ENCODE results near the gene CHD6. TPM values are rescaled to one million over a fixed set of nuclear protein-coding genes. Genes with fewer than 3 reads are reported as not detected.
A peak's percentile ranks its signal among the peaks of the same experiment; 100 is the strongest.
"Not testable (repeated sequence)": the region's sequence is repeated elsewhere in the genome, so short reads cannot be mapped to it uniquely, and the experiment has no call there.

CHD6 gene
- total and polyA plus RNA-seq, 2 of the 13 experiments (the other 11 are each of a cell fraction or from before 2014, with no cell fraction given): 14.4 to 52.0 TPM

DNA sequence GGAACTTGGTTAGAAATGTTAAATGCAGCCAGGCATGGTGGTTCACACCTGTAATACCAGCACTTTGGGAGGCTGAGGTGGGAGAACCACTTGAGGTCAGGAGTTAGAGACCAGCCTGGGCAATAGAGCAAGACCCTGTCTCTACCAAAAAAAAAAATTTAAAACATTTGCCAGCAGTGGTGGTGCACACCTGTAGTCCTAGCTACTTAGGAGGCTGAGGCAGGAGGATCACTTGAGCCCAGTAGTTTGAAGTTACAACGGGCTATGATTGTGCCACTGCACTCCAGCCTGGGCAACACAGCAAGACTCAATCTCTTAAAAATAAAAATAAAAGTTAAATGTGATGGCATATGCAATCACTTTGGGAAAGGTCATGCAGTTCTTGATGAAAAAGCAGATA is 82.6 kb downstream of the CHD6 start:
- H2AFZ ChIP-seq (ENCODE audit: low read length); H3K4me2 ChIP-seq (ENCODE audit: low read depth, low read length); H3K4me3 ChIP-seq (replicated peaks in 1 of 3; ENCODE audit: insufficient read depth in 1 of 3, low read depth in 2 of 3, low read length in 3 of 3); FAIRE-seq; POLR2A ChIA-PET; H3K27me3 ChIP-seq (ENCODE audit: control insufficient read depth in 1 of 2, insufficient read depth in 2 of 2, low read length in 2 of 2); CTCF ChIA-PET (ENCODE audit: low intra/inter-chr PET ratio, low total read pairs); ATAC-seq; in situ Hi-C loops (cut with HindIII; ENCODE audit: extremely low pct_ligation_motif_present, low pct_unique_long_range_greater_than_20kb); DNase-seq (ENCODE audit: low spot score); H3K9me3 ChIP-seq (ENCODE audit: low read length); H3K27ac ChIP-seq (ENCODE audit: extremely low read length, insufficient read depth, low read length); BruUV-seq (replicated peaks); H3K9ac ChIP-seq (ENCODE audit: insufficient read depth, low read depth, low read length): not testable (repeated sequence)
- H3K4me1 ChIP-seq (ENCODE audit: insufficient read depth, low read length): peaks cover 79% of the 10 kb centered on the region
- intact Hi-C loops (cut with micrococcal nuclease; ENCODE audit: unreplicated experiment): loop anchor here (5.0 kb wide), 1 partner anchor 157 kb away; no protein-coding TSS in a partner anchor
- H4K20me1 ChIP-seq (ENCODE audit: insufficient read depth, low read length): peaks cover 11% of the 10 kb centered on the region; the same call in 1 of the 2 replicates
- 95% methylated on average over 1 of the region's 1 CpG for WGBS (ENCODE audit: low lambda C conversion rate)
- peaks cover 5 to 24% of the 10 kb centered on the region in 2 experiments for H3K36me3 ChIP-seq (replicated peaks in 1 of 2; ENCODE audit: control insufficient read depth in 1 of 2, insufficient read depth in 2 of 2, low read length in 2 of 2)
- TF ChIP-seq ZNF770 (CRISPR knock-in tag; IDR thresholded peaks at IDR 0.05) (peak; percentile 51), ZNF121 (CRISPR knock-in tag; IDR thresholded peaks at IDR 0.05) (peak; percentile 89), ZFP90 (CRISPR knock-in tag; IDR thresholded peaks at IDR 0.05; ENCODE audit: borderline replicate concordance) (peak; percentile 99)
- peaks cover 55% of the 10 kb centered on the region for H3K79me2 ChIP-seq (ENCODE audit: insufficient read depth, low read length)

DNA sequence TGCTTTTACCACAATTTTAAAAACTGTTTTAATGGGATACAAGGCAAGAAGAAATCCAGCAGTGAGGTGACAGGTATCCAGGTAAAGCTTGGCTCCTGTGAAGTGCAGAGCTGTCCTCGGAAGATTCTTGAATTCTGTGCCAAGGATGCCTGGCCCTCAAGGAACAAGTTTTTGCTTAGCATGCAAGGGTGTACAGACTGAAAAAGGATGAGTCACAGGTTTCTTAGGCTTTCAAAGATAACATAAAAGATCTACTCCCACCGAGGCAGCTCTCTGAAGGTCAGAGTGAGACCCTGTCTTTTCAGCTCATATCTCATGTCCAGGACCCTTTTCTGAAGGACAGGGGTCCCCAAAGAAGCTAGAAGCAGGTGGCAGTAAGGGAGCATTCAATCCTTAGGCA is 83.3 kb downstream of the CHD6 start:
- ChIA-PET POLR2A (no interaction called here), CTCF (ENCODE audit: low intra/inter-chr PET ratio, low total read pairs) (no interaction called here)
- no peak for TF ChIP-seq NFATC3 (CRISPR knock-in tag; IDR thresholded peaks at IDR 0.05)
- TF ChIP-seq, protein P1, sequence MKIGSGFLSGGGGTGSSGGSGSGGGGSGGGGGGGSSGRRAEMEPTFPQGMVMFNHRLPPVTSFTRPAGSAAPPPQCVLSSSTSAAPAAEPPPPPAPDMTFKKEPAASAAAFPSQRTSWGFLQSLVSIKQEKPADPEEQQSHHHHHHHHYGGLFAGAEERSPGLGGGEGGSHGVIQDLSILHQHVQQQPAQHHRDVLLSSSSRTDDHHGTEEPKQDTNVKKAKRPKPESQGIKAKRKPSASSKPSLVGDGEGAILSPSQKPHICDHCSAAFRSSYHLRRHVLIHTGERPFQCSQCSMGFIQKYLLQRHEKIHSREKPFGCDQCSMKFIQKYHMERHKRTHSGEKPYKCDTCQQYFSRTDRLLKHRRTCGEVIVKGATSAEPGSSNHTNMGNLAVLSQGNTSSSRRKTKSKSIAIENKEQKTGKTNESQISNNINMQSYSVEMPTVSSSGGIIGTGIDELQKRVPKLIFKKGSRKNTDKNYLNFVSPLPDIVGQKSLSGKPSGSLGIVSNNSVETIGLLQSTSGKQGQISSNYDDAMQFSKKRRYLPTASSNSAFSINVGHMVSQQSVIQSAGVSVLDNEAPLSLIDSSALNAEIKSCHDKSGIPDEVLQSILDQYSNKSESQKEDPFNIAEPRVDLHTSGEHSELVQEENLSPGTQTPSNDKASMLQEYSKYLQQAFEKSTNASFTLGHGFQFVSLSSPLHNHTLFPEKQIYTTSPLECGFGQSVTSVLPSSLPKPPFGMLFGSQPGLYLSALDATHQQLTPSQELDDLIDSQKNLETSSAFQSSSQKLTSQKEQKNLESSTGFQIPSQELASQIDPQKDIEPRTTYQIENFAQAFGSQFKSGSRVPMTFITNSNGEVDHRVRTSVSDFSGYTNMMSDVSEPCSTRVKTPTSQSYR (CRISPR knock-in tag; IDR thresholded peaks at IDR 0.05; ENCODE audit: borderline replicate concordance): no peak
- no peak for TF ChIP-seq CEBPB (IDR thresholded peaks at IDR 0.05; ENCODE audit: borderline replicate concordance, low read depth, low read length)
- TF ChIP-seq ZBTB42 (CRISPR knock-in tag; IDR thresholded peaks at IDR 0.05): no peak
- no peak for TF ChIP-seq HOXA7 (CRISPR knock-in tag; IDR thresholded peaks at IDR 0.05)
- TF ChIP-seq ZNF660 (CRISPR knock-in tag; IDR thresholded peaks at IDR 0.05; ENCODE audit: borderline replicate concordance, low read depth): no peak
- no peak for TF ChIP-seq MAFK (conservative IDR thresholded peaks at IDR 0.05 in 1 of 2, IDR thresholded peaks at IDR 0.05 in 1 of 2; ENCODE audit: low read length in 2 of 2)
- TF ChIP-seq NCOA5 (CRISPR knock-in tag; IDR thresholded peaks at IDR 0.05): no peak
- no peak for TF ChIP-seq EED (CRISPR knock-in tag; IDR thresholded peaks at IDR 0.05)
- in situ Hi-C loops (cut with HindIII; ENCODE audit: extremely low pct_ligation_motif_present, low pct_unique_long_range_greater_than_20kb) (no loop called here), intact Hi-C loops (cut with micrococcal nuclease; ENCODE audit: unreplicated experiment) (loop anchor here (5.0 kb wide), 2 partner anchors 38 to 157 kb away; no protein-coding TSS in a partner anchor)
- Histone ChIP-seq H3K27ac (ENCODE audit: extremely low read length, insufficient read depth, low read length) (no peak overlapping the region), H3K4me1 (ENCODE audit: insufficient read depth, low read length) (peaks cover 72% of the 10 kb centered on the region), H3K27me3 (ENCODE audit: control insufficient read depth in 1 of 2, insufficient read depth in 2 of 2, low read length in 2 of 2) (no peaks in the 10 kb centered on the region), H2AFZ (ENCODE audit: low read length) (no peak overlapping the region), H3K4me2 (ENCODE audit: low read depth, low read length) (no peak overlapping the region), H4K20me1 (ENCODE audit: insufficient read depth, low read length) (peaks cover 8% of the 10 kb centered on the region; the same call in 1 of the 2 replicates), H3K9ac (ENCODE audit: insufficient read depth, low read depth, low read length) (no peak overlapping the region), H3K36me3 (replicated peaks in 1 of 2; ENCODE audit: control insufficient read depth in 1 of 2, insufficient read depth in 2 of 2, low read length in 2 of 2) (peaks cover 6 to 31% of the 10 kb centered on the region in 2 experiments), H3K9me3 (ENCODE audit: low read length) (0 out of 2 replicates have a peak, but pooled peaks cover 5% of the 10 kb centered on the region), H3K4me3 (replicated peaks in 1 of 3; ENCODE audit: insufficient read depth in 1 of 3, low read depth in 2 of 3, low read length in 3 of 3) (no peak overlapping the region), H3K79me2 (ENCODE audit: insufficient read depth, low read length) (peaks cover 55% of the 10 kb centered on the region)
- FAIRE-seq: no peak
- BruUV-seq (replicated peaks): no TSS peak
- 93% methylated on average over 2 of the region's 2 CpGs for WGBS (ENCODE audit: low lambda C conversion rate)
- no peak for ATAC-seq
- DNase-seq (ENCODE audit: low spot score): no peak

All from HepG2 (cell line).